NOMO-1 (cell line): ENCODE data around the gene BCO2.
"Not testable (repeated sequence)": the region's sequence is repeated elsewhere in the genome, so short reads cannot be mapped to it uniquely, and the experiment has no call there.

ENCODE experiments used
- DNase-seq, 2 experiments: peaks; one replicate each; lab custom pipeline; 2025; ENCODE audit not compliant: unreplicated experiment in 2 of 2; lab: John Stamatoyannopoulos, UW

The BCO2 gene

DNA sequence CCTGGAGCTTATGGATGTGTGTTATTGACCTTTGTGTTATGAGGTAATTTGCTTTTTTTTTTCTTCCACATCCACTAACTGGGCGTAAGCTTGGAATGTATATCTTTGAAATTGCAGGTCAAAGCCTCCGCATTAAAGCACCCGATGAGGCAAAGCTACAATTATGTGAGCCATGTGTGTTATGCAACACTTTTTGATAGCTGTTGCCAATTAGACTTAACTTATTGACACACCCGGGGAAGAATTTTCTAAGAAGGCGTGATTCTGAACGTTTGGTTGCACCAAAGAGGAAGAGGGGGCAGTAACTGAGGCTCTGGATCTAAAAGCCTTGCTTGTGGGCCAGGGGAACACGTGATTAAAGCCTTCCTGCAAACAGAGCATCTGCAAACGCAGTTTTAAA, 8.8 kb upstream of the BCO2 start:
- DNase-seq, result peak; percentile 17 to 50

DNA sequence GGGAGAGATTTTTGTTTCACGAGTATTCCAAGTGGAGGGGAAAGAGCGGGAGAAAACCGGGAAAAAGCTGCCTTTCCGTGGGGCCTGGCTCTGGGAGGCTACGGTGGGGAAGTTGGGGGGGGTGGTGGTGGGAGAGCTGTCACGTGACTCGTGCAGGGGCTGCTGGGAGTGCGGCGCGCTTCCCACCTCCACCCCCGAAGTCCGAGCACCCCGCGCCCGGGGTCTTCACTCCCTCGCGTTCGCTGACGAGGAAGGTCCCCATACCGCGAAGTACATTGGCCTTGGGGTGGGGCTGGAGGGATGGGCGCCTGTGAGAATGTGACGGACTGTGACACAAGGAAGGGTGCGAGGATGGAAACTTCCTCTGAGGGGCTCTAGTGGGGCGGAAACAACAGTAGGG, 8.2 kb upstream of the BCO2 start, which contains the start of gene TEX12:
Gene TEX12 (plus strand): TSS at position 228 of the 400 bp plus-strand sequence. CDS start 1,897 bp downstream, outside the sequence.
- DNase-seq, result no peak

DNA sequence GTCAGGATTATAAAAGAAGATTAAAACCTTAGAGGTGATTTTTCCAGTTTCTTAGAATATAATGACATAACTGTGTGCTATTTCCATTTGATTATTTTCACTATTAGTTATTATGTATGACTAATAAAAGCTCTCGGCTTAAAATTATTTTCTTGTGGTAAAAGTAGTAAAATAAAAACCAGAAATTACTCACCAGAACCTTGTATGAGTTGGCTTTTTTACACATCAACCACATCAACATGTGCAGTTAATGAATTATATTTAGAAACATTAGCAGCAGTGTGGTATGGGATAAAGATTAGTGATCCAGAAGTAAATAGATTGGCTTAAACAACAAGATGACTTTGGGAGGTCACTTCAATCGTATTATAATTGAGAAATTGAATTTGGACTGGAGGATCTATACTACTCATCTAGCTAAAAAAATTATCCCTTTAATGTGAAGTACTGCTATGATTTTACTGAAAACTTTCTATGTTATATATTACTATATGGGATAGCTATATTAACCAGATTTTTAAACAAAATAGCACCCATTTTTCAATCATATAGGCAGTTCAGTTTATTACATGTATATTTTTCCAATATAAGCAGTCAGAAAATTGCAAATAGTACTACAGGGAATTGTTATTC, 2.8 kb upstream of the BCO2 start:
- DNase-seq, result no peak

DNA sequence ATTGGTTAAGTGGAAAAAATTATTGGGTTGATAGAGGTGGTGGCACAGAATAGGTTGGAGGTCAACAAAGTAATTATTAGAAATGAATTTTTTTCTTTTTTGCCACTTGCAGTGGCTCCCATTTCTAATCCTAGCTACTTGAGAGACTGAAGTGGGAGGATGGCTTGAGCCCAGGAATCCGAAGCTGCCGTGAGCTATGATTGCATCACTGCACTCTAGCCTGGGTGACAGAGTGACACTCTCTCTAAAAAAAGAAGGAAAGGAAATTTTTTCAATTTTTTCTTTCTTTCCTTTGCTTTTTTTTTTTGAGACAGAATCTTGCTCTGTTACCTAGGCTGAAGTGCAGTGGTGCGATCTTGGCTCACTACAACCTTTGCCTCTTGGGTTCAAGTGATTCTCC, 2.2 kb upstream of the BCO2 start:
- no peak for DNase-seq

DNA sequence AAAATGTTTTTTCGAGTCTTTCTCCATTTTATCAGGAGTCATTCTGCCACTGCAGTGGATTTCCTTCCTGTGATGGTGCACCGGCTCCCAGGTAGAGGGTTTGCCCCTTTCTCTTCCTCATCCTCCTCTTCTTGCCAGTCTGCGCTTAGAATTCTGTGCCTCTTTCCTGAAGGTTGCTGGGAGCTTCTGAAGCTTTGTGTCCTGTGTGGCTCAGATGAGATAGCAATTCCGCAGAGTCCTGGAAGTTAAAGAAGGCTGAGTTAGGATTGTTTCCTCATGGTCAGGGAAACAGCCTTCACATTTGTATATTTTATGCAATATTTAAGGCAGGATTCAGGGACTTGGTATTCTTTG, 264 bp downstream of the BCO2 start:
- no peak for DNase-seq

DNA sequence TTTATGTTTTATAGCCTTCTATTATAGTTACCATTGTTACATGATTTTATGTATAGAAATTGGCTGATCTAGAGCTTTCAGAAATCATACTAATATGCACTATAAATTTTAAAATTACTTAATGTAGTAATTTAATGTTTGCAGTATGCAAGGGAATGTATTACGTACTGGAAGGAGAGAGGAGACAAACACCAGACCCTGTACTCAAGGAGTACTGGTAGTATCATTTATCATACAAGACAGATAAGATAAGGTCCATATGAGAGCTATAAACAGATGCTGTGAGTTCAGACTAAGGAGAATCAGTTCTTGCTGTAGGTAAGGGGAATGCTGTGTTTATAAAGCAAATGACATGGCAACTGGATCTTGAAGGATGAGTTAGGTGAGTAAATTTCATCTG, 765 bp downstream of the BCO2 start:
- no peak for DNase-seq

DNA sequence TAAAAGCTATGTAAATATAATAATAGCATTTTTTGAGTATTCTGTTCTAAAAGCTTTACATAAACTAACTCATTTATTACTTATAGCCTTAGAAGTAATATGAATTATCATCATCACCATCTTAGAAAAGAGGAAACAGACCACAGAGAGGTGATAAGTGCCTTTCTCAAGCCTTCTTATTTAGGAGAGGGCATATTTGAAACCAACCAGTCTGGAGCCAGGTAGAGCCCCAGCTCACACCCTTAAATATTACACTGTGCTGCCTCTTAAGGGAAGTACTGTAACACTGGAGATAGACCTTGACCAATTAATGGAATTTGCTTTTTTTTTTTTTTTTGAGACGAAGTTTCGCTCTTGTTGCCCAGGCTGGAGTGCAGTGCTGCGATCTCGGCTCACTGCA, 2.3 kb downstream of the BCO2 start:
- DNase-seq, result no peak

DNA sequence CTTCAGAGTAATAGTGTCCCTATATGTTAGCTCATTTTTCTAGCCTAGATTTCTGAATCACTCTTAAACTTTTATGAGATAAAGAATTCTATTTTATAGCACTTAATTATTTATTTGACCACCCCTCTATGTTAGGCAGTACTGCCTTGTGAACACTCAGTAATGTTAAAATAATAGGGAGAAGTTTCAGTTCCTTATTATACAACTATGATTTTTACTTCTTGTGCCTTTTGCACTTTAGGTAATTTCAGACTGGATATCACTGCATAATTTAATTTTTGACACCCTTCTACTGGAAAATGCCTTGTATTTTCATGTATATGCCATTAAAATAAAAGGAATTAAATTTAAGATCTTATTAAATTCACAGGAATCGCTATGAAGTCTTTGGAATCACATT, 3.1 kb downstream of the BCO2 start:
- DNase-seq, result peak in 1 of 2 experiments; percentile 45

DNA sequence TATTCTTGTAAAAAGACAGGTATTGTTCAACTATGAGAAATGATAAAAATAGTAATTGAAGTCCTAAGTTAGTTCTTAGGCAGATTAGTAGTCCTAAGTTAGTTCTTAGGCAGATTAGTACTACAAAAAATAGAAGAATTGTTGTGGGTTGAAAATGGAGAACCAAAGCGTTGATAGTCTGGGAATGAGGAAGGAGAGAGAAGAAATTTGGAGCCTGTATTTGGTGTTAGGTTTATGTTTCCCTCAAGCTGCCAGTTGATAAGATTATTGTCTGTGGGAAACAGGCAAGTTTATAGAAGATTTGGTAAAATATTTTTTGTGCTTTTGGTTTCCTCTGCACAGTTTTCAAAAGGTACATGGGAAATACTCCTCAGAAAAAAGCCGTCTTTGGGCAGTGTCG, 3.6 kb downstream of the BCO2 start:
- DNase-seq, result no peak

DNA sequence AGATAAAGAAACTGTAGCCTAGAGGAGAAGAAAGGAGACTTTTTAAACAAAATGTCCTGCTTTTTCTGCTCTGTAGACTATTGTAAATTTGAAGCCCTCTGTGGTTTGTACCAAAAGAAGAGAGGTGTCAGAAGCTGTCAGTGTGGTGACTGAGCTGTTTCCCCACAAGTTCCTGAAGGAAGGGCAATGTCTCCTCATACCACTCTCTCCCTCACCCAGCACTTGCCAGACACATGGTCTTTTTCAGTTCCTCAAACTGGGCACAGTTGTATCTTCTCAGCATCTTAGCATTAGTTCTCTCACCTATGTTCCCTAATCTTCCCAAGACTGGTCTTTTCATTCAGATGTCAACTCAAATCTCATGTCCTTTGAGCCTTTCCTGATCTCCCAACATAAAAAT, 4.3 kb downstream of the BCO2 start:
- peak; percentile 82 to 88 for DNase-seq

DNA sequence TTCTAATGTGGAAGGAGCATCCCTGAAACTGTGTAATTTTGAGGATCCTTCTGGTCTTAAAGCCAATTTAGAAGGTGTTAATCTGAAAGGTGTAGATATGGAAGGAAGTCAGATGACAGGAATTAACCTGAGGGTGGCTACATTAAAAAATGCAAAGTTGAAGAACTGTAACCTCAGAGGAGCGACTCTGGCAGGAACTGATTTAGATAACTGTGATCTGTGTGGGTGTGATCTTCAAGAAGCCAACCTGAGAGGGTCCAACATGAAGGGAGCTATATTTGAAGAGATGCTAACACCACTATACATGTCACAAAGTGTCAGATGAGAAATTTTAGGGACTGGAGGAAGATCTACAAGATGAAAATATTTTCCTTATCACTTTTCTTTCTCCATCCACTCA, 7.6 kb downstream of the BCO2 start:
- DNase-seq, result no peak

DNA sequence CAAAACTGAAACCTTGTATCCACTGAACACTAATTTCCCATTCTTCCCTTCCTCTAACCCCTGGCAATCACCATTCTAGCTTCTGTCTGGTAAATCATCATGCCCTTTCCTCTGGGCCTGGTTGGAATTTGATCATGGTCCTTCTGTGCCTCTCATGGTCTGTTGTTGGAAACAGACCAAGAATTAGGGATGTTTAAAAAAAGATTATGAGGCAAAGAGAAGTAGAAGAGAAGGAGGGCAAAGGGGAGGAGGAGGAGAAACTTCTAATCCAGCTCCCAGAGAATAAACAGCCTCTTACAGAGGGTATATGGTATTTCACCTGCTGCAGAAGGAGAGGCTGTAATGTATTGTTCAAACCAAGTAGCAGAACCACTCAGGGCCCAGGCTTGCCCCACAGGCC, 10.6 kb downstream of the BCO2 start:
- no peak for DNase-seq

DNA sequence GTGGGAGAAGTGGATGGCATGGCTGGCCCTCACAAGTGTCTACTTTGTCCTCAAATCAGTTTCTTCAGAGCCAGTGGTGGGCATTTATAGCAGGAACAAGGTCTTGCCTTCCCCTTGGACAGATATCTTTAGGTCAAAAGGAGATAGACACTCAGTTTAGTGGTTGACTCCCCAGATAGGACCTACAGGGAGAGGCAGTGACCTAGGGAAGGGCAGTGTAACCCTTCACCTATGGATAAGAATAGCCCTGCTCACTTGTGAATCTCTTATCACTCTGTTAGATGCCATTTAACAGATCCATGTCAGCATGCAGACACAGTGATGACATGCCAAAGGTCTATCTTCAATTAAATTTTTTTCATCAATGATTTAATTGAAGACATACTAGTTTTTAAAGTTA, 11.0 kb downstream of the BCO2 start:
- DNase-seq, result no peak

DNA sequence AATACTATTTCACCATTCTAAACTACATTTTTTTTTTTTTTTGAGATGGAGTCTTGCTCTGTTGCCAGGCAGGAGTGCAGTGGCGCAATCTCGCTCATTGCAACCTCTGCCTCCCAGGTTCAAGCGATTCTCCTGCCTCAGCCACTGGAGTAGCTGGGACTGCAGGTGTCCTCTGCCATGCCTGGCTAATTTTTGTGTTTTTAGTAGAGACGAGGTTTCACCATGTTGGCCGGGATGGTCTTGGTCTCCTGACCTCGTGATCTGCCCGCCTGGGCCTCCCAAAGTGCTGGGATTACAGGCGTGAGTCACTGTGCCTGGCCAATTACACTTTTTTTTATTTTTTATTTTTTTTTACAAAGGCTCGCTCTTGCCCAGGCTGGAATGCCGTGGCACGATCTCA, 19.8 kb downstream of the BCO2 start:
- DNase-seq, result not testable (repeated sequence)

DNA sequence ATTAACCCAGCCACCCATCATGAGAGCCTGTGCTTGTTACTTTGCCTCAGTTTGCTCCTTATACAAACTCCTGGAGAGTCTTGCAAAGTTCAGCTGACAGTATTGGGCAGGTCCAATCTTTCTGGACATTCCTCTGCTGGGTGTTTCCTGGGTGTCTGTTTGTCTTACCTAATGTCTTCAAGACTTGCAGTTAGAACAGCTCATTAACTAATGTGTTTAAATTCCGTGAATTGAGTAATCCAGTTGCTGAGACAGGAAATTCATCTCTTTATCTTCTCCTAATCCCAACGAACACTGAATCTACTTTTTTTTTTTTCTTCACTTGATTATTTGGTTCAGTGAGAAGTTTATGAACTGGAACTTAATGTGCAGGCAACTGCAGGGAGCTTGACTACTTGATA, 20.6 kb downstream of the BCO2 start:
- DNase-seq, result no peak

DNA sequence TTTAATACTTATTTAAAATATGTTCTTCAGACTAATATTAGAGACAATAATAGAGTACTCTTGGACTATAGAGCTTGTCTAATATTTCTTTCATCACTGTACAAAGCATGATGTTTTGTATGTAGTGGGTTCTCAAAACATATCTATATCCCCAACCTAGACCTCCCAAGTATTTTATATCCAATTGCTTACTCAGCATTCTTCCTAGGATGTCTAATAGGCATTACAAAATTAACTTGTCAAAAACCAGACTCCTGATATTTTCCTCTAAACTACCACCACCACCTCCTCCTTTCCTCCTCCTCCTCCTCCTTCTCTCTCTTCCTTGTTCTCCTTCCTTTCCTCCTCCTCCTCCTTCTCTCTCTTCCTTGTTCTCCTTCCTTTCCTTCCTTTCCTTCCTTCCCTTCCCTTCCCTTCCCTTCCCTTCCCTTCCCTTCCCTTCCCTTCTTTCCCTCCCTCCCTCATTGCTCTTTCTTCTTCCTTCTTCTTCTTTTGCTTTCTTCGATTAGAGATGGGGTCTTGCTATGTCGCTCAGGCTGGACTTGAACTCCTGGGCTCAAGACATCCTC, 21.3 kb downstream of the BCO2 start:
- no peak for DNase-seq

DNA sequence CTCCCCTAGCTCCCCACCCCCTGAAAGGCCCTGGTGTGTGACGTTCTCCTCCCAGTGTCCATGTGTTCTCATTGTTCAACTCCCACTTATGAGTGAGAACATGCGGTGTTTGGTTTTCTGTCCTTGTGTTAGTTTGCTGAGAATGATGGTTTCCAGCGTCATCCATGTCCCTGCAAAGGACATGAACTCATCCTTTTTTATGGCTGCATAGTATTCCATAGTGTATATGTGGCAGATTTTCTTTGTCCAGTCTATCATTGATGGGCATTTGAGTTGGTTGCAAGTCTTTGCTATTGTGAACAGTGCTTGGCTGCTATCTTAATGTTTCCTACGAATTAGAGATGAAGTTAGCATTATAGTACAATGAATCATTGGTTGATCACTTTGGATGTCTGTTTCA, 23.8 kb downstream of the BCO2 start:
- DNase-seq, result not testable (repeated sequence)

DNA sequence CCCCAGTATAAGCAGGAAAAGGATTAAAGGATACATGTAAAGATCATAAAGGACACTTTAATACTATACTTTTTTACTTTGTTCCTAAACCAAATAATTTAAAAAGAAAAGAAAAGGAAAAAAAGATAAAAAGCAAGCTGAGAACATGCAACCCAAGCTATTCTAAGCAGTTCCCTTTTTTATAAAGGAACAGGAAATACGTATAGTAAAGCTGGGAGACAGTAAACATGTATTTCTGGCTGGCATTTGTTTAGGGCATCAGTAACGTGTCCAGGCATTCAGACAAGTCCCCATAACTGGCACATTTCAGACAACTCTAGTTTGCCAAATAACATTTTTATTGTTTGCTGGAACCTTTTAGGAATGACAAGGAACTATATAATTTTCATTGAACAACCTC, 24.9 kb downstream of the BCO2 start:
- peak; percentile 50 to 58 for DNase-seq

DNA sequence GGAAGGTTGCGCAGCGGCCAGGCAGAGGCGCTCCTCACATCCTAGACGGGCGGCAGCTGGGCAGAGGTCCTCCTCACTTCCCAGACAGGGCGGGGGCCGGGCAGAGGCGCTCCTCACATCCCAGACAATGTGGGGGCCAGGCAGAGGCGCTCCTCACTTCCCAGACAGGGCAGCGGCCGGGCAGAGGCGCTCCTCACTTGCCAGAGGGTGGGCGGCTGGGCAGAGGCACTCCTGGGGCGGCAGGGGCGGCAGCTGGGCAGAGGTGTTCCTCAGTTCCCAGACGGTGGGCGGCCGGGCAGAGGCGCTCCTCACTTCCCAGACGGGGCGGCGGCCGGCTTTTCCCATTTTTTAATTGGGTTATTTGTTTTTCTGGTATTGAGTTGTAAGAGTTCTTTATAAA, 30.8 kb downstream of the BCO2 start:
- no peak for DNase-seq

DNA sequence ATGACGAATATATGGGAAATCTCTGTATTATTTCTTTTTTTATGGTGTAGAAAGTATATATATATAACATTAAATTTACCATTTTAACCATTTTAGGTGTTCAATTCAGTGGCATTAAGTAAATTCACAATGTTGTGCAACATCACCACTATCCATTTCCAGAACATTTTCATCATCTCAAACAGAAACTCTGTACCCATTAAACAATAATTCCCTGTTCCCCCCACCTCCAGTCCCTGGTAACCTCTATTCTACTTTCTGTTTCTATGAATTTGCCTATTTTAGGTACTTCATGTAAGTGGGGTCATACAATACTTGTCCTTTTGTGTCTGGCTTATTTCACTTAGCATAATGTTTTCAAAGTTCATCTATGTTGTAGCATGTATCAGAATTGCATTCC, 35.6 kb downstream of the BCO2 start:
- DNase-seq, result no peak

DNA sequence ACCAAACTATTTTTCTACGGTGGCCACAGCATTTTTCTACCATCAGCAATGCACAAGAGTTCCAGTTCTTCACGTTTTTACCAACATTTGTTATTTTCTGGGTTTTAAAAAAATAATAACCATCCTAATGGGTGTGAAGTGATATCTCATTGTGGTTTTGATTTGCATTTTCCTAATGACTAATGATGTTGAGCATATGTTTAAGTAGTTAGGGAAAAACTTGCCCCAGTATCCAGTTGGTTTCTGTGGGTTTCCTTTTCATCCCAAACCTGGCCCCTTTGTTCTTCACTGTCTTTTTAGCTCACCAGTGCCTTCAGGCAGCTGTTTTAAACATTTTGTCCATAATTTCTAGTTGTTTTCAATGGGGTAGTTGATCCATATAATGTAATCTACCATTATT, 36.2 kb downstream of the BCO2 start:
- peak in 1 of 2 experiments; percentile 19 for DNase-seq

DNA sequence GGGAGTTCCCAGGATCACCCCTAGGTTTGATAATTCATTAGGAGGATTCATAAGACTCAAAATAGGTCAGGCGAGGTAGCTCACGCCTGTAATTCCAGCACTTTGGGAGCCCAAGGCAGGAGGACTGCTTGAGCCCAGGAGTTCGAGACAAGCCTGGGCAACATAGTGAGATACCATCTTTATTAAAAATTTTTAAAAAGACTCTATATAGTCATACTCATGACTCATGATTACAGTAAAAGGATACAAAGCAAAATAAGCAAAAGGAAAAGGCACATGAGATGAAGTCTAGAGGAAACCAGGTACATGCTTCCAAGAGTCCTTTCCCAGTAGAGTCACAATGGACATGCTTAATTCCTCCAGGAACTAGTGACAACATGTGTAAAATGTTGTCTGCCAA, 37.0 kb downstream of the BCO2 start:
- DNase-seq, result no peak

DNA sequence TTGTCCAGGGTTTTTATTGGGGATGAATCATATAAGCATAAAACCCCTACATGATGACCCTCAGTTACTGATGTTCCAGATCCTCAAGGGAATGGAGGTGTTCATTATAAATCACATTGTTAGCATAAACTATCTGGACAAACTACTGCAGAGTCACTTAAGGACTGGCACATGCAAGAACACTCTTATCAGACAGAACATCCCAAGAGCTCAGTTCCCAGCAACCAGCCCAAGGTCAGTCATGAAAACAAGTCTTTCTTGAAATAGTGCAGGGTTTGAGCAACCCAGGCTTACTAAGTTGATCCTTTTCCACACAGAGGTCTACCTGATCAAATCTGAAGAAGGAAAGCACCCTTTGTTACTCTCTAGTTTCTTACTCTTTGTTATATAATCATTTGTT, 37.4 kb downstream of the BCO2 start:
- no peak for DNase-seq
